Left ventricle myocardium inferior (tissue), 1 donor: Measurements from ENCODE around the gene KAT7. TPM values are rescaled to one million over a fixed set of nuclear protein-coding genes. Genes with fewer than 3 reads are reported as not detected.

Source experiments
- DNase-seq: peaks from one replicate; pipeline ENCODE4 v3.0.0-alpha.2; 2020
- H3K27ac ChIP-seq: fragments of 200-600 bp; replicated peaks from 2 replicates; pipeline ENCODE4 v1.8.0; 2021
- H3K27me3 ChIP-seq: fragments of 200-600 bp; 2 replicates; pipeline ENCODE4 v1.8.0; 2021; ENCODE audit warnings: low read depth
- H3K36me3 ChIP-seq: fragments of 200-600 bp; 2 replicates; pipeline ENCODE4 v1.8.0; 2021
- H3K4me1 ChIP-seq: fragments of 200-600 bp; 2 replicates; pipeline ENCODE4 v1.8.0; 2021
- H3K4me3 ChIP-seq: fragments of 200-600 bp; 2 replicates; pipeline ENCODE4 v1.8.0; 2021; ENCODE audit warnings: mild to moderate bottlenecking, moderate library complexity
- H3K9me3 ChIP-seq: fragments of 200-600 bp; replicated peaks from 2 replicates; pipeline ENCODE4 v1.8.0; 2021
- intact Hi-C: fragments of 100-400 bp; cut with micrococcal nuclease; formaldehyde crosslinking; loops from one replicate; pipeline ENCODE4 v1.11.0; 2022
- total RNA-seq: library from RNA; stranded (reverse); fragmentation: NEBNext Ultra II Directional; extraction: Animal tissue kit (Norgen Biotek cat#: 25700); gene quantifications from one replicate; pipeline ENCODE4 v1.2.1, GENCODE V29; 2021
- TF ChIP-seq, protein P1 (sequence below): fragments of 200-600 bp; IDR thresholded peaks from 2 replicates; pipeline ENCODE4 v1.8.0; 2021; ENCODE audit warnings: antibody characterized with exemption, mild to moderate bottlenecking, borderline replicate concordance
- donor health status: DM: no; HTN: yes; CAD: no; lungs with severe emphysema.

Gene KAT7
- total RNA-seq, 1 donor from 2014 or later, result 52.6 TPM

DNA sequence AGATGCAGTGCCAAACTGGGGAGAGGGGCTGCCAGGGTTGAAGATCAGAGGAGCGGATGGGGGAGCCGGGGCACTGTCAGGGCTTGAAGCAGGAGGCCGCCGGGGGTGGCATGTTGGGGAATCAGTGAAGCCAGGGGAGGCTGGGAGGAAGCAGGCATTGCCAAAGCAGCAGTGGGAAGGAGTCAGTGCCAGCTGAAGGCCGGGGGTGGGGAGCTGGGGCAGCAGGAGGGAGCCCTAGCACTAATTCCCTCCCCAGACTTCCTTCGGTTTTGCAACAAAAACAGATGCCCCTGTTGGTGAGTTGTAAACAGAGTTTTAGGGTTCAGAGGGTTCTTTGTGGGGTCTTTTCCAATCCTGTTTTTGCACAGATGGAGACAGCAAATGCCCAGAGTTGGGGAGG is 70.3 kb downstream of the KAT7 start:
- intact Hi-C loops, result loop anchor here (10.0 kb wide), 1 partner anchor 154 kb away; the partner anchor contains the start of gene SLC35B1
- Histone ChIP-seq H3K36me3 (no peaks in the 10 kb centered on the region), H3K9me3 (no peaks in the 10 kb centered on the region), H3K27me3 (peaks cover 18% of the 10 kb centered on the region), H3K27ac (no peak overlapping the region), H3K4me3 (no peak overlapping the region), H3K4me1 (peaks cover 7% of the 10 kb centered on the region)
- DNase-seq, result no peak
- TF ChIP-seq, protein P1, sequence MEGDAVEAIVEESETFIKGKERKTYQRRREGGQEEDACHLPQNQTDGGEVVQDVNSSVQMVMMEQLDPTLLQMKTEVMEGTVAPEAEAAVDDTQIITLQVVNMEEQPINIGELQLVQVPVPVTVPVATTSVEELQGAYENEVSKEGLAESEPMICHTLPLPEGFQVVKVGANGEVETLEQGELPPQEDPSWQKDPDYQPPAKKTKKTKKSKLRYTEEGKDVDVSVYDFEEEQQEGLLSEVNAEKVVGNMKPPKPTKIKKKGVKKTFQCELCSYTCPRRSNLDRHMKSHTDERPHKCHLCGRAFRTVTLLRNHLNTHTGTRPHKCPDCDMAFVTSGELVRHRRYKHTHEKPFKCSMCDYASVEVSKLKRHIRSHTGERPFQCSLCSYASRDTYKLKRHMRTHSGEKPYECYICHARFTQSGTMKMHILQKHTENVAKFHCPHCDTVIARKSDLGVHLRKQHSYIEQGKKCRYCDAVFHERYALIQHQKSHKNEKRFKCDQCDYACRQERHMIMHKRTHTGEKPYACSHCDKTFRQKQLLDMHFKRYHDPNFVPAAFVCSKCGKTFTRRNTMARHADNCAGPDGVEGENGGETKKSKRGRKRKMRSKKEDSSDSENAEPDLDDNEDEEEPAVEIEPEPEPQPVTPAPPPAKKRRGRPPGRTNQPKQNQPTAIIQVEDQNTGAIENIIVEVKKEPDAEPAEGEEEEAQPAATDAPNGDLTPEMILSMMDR, result no peak

DNA sequence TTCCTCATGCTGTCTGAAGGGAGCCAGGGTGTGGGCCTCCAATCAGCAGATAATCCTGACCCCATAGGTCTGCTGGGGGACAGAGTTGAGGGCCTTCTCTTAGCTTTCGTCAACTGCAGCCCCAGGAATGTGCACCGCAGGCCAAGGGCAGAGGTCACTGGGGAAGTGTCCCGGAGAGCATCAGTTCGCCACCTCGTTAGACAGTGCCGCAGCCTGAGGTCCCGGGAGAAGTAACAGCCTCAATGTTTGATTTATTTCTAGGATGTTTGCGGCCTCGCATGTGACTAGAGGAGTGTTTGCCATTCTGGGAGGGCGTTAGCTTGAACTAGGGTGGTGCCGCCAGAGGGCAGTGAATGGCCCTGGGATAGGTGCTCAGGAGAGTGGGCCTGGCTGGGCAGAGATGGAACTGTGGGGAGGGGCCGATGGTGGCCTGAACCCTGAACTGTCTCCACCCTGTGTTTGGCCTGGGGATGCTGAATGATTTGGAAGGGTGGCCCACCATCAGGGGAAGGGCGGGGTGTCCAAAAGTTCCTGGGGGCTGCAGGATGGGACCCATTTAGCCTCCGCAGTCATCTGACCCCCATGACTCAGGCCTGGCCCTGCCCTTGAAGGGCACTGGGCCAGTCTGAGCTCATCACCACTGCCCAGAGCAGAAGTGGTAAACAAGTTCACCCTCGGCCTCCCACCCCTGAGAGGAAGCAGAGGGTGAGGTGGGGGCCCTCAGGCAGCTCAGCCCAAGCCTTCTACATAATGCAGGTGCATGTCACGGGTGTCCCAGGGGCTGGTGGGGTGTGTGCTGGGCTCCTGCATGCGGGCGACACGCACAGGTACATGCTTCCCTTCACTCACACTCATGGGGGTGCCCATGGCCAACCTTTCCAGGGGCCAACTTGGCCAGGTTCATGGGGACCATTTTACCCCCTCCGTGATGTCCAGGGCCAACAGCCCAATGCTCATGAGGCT is 71.8 kb downstream of the KAT7 start:
- H3K4me3 ChIP-seq, result no peak overlapping the region
- TF ChIP-seq, protein P1, result no peak
- H3K36me3 ChIP-seq, result no peaks in the 10 kb centered on the region
- H3K4me1 ChIP-seq, result peaks cover 7% of the 10 kb centered on the region
- peaks cover 20% of the 10 kb centered on the region for H3K27me3 ChIP-seq
- H3K27ac ChIP-seq, result no peak overlapping the region
- H3K9me3 ChIP-seq, result no peaks in the 10 kb centered on the region
- intact Hi-C loops, result loop anchor here (5.0 to 10.0 kb wide), 2 partner anchors 137 to 155 kb away; partner anchors contain the start of genes DLX3 and SLC35B1
- DNase-seq, result no peak

DNA sequence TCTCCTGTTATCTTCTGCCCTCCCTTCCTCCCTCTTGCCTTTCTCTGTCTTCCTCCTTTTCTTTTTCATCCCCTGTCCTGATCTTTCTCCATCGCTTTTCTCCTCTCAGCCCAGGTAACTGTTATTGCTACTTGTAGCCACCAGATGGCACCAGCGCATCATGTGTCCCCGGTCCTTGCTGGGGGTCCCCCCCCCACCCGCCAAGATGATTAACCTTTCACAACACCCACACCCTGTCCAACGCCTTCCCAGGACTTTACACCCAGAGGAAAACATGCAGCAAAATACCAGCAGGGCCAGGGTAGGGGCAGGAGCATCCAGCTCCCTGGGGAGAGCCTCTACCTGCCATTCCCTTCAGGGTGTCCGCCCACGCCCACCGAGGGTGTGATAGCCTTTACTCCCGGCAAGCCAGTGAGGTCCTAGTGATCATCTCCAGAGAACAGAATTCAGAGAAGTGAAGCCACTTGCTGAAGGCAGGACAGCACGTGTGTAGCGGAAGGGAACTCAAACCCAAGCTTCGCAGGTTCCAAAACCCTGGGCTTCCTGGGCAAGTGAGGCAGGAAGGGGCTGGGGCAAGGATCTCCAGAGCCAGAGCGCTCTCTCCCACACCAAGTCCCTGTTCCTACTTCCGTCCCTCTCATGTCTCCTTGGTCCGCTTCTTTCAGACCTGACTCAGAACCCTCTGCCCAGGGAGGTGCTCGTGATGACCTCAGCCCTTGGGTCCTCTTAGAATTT is 72.8 kb downstream of the KAT7 start:
- Histone ChIP-seq H3K9me3 (no peaks in the 10 kb centered on the region), H3K27me3 (peaks cover 18% of the 10 kb centered on the region), H3K4me3 (no peak overlapping the region), H3K4me1 (peaks cover 7% of the 10 kb centered on the region), H3K27ac (no peak overlapping the region), H3K36me3 (no peaks in the 10 kb centered on the region)
- TF ChIP-seq, protein P1, result peak; percentile 88
- no peak for DNase-seq
- intact Hi-C loops, result loop anchor here (5.0 kb wide), 1 partner anchor 136 kb away; the partner anchor contains the start of gene DLX3

DNA sequence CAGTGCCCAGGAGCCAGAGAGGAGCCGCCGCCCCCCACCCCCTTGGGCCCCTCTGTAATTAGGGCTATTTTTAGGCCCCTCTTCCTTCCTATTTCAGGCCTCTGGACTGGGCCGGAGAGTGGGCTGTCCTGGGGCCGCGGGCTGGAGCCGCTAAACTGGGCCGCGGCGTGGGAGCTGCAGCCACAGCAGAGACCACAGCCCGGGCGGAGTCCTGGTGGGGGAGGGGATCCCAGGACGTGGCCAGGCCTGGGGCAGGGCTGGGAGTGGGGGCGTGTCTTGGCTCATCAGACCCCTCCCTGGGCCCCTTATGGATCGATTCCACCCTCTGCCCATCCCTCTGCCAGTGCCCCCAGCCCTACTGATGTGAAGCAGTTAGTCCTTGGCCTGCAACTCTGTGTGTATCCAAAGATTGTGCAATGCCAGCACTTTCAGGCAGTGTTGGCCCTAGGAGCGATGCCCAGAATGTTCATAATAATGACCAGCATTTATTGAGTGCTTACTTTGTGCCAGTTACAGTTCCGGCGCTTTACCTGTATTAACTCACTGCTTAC is 74.4 kb downstream of the KAT7 start:
- TF ChIP-seq, protein P1, result no peak
- H3K27ac ChIP-seq, result no peak overlapping the region
- no peak for DNase-seq
- intact Hi-C loops, result loop anchor here (5.0 kb wide), 1 partner anchor 134 kb away; the partner anchor contains the start of gene DLX3
- H3K36me3 ChIP-seq, result no peaks in the 10 kb centered on the region
- H3K9me3 ChIP-seq, result no peaks in the 10 kb centered on the region
- peaks cover 7% of the 10 kb centered on the region for H3K4me1 ChIP-seq
- peaks cover 18% of the 10 kb centered on the region for H3K27me3 ChIP-seq
- H3K4me3 ChIP-seq, result no peak overlapping the region

DNA sequence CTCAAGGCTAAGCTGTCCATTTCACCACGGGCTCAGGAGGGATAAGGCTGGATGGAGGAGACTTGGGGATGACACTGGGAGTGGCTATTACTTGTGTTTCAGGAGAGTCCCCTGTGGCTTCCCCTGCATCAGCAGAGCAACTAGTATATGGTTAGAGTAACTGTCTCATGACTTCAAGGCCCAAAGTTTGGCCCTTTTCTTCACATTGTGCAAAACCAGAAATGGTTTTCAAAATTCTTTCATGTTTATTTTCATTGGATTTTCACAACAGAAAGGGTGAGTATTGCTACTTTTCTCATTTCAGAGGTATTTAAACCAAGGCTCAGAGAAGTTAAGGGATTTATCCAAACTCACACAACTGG is 77.5 kb downstream of the KAT7 start:
- intact Hi-C loops, result no loop called here
- TF ChIP-seq, protein P1, result no peak
- H3K4me1 ChIP-seq, result peaks cover 7% of the 10 kb centered on the region

More for the DNA sequence above, 77.5 kb downstream of the KAT7 start:
- Histone ChIP-seq H3K27me3 (peaks cover 37% of the 10 kb centered on the region), H3K4me3 (no peak overlapping the region), H3K27ac (no peak overlapping the region), H3K36me3 (no peaks in the 10 kb centered on the region), H3K9me3 (no peaks in the 10 kb centered on the region)
- no peak for DNase-seq
